SK-N-SH (cell line): ENCODE measurements around the gene POC1B. TPM values are rescaled to one million over a fixed set of nuclear protein-coding genes. Genes with fewer than 3 reads are reported as not detected.

ENCODE experiments used
- CTCF ChIA-PET: fragments of 300-600, 350-600 bp; formaldehyde crosslinking; extraction: SDS; loops from one replicate; lab custom pipeline; 2021; lab: Yijun Ruan, JAX
- POLR2A ChIA-PET: fragments of 350-600 bp; sonication (Branson Sonifier 250); formaldehyde crosslinking; extraction: SDS; loops from one replicate; lab custom pipeline; 2020; ENCODE audit warnings: antibody characterized with exemption, inconsistent platforms; lab: Yijun Ruan, JAX
- DNase-seq: peaks from one replicate; pipeline ENCODE4 v3.0.0; 2012
- H2AFZ ChIP-seq: fragments of 200-600 bp; sonication (generic); 2 replicates; pipeline ENCODE4 v1.8.1; 2016; ENCODE audit warnings: antibody characterized with exemption, mild to moderate bottlenecking, low read depth
- H3F3A ChIP-seq: fragments of 200-600 bp; sonication (generic); replicated peaks from 2 replicates; pipeline ENCODE3; 2016; ENCODE audit warnings: antibody characterized with exemption, mild to moderate bottlenecking; ENCODE audit not compliant: insufficient read depth
- H3K27ac ChIP-seq, 2 experiments: fragments of 200-500 bp in 1 of 2; fragments of 200-600 bp in 1 of 2; sonication (Bioruptor generic) in 1 of 2; sonication (generic), shearing (Covaris generic) in 1 of 2; 2 replicates each; pipeline versions ENCODE4 v1.5.1 to v1.6.1; 2014 to 2016; ENCODE audit warnings: low read depth in 2 of 2, inconsistent platforms in 1 of 2, low read length in 1 of 2, mild to moderate bottlenecking in 1 of 2, mixed read lengths in 1 of 2
- H3K27me3 ChIP-seq: fragments of 200-600 bp; sonication (generic), shearing (Covaris generic); 2 replicates; pipeline ENCODE4 v1.6.1; 2016; ENCODE audit warnings: mixed run types; ENCODE audit not compliant: insufficient read depth
- H3K36me3 ChIP-seq, 2 experiments: fragments of 200-500 bp in 1 of 2; fragments of 200-600 bp in 1 of 2; sonication (Bioruptor generic) in 1 of 2; sonication (generic) in 1 of 2; replicated peaks in 1 of 2; 2 replicates each; pipeline versions ENCODE3 to v1.5.1; 2014 to 2016; ENCODE audit warnings: low read length in 1 of 2, mild to moderate bottlenecking in 1 of 2; ENCODE audit not compliant: insufficient read depth in 2 of 2, control insufficient read depth in 1 of 2
- H3K4me1 ChIP-seq, 2 experiments: fragments of 200-500 bp in 1 of 2; fragments of 200-600 bp in 1 of 2; sonication (Bioruptor generic) in 1 of 2; sonication (generic), shearing (Covaris generic) in 1 of 2; 2 replicates each; pipeline versions ENCODE4 v1.5.1 to v1.6.1; 2014 to 2016; ENCODE audit warnings: low read depth in 1 of 2, low read length in 1 of 2, mixed run types in 1 of 2; ENCODE audit not compliant: insufficient read depth in 2 of 2, control insufficient read depth in 1 of 2
- H3K4me2 ChIP-seq: fragments of 200-600 bp; sonication (generic), shearing (Covaris generic); 2 replicates; pipeline ENCODE4 v1.6.1; 2017; ENCODE audit warnings: mixed run types
- H3K4me3 ChIP-seq, 2 experiments: fragments of 200-500 bp in 1 of 2; fragments of 200-600 bp in 1 of 2; sonication (Bioruptor generic) in 1 of 2; sonication (generic), shearing (Covaris generic) in 1 of 2; 2 replicates each; pipeline versions ENCODE4 v1.5.1 to v1.8.1; 2014 to 2016; ENCODE audit warnings: low read depth in 2 of 2, inconsistent platforms in 1 of 2, low read length in 1 of 2, mild to moderate bottlenecking in 1 of 2, mixed read lengths in 1 of 2, moderate library complexity in 1 of 2
- H3K79me2 ChIP-seq: fragments of 200-600 bp; sonication (generic); 2 replicates; pipeline ENCODE4 v1.8.1; 2017; ENCODE audit warnings: mild to moderate bottlenecking; ENCODE audit not compliant: insufficient read depth
- H3K9ac ChIP-seq: fragments of 200-600 bp; sonication (generic); 2 replicates; pipeline ENCODE4 v1.6.1; 2017; ENCODE audit warnings: mixed run types
- H3K9me2 ChIP-seq: fragments of 200-600 bp; sonication (generic); 2 replicates; pipeline ENCODE4 v1.6.1; 2017; ENCODE audit warnings: mixed run types
- H3K9me3 ChIP-seq: fragments of 200-600 bp; sonication (generic); 2 replicates; pipeline ENCODE4 v1.6.1; 2017; ENCODE audit warnings: mixed run types, mild to moderate bottlenecking, moderate library complexity
- H4K20me1 ChIP-seq: fragments of 200-600 bp; sonication (generic); 2 replicates; pipeline ENCODE4 v1.6.1; 2017; ENCODE audit warnings: mild to moderate bottlenecking, mixed run types; ENCODE audit not compliant: insufficient read depth
- CHD2 ChIP-seq: fragments of 150-350 bp; IDR thresholded peaks from 2 replicates; pipeline ENCODE4 v1.6.1; 2018; ENCODE audit warnings: low read length; ENCODE audit not compliant: partially characterized antibody
- ELF1 ChIP-seq: IDR thresholded peaks from 2 replicates; pipeline ENCODE4 v1.4.0; 2012
- EP300 ChIP-seq, 2 experiments: IDR thresholded peaks; 2 replicates each; pipeline versions ENCODE4 v1.4.0 to v1.6.1; 2012; ENCODE audit warnings: borderline replicate concordance in 1 of 2, low read depth in 1 of 2, low read length in 1 of 2
- EZH2phosphoT487 ChIP-seq: fragments of 200-600 bp; sonication (generic); IDR thresholded peaks from 2 replicates; pipeline ENCODE4 v1.6.1; 2017; ENCODE audit warnings: low read depth, mixed run types, mild to moderate bottlenecking, antibody characterized with exemption, moderate library complexity, borderline replicate concordance
- FOSL2 ChIP-seq: IDR thresholded peaks from 2 replicates; pipeline ENCODE4 v1.4.0; 2012; ENCODE audit warnings: low read depth, mild to moderate bottlenecking, moderate library complexity, borderline replicate concordance
- GATA2 ChIP-seq: sonication (generic); formaldehyde crosslinking; IDR thresholded peaks from 2 replicates; pipeline ENCODE4 v1.5.0; 2020; ENCODE audit warnings: mild to moderate bottlenecking, missing genetic modification reagents
- MXI1 ChIP-seq: IDR thresholded peaks from 2 replicates; pipeline ENCODE4 v1.6.1; 2012; ENCODE audit warnings: mild to moderate bottlenecking, low read depth, low read length, improper control_type of control experiment
- NFIC ChIP-seq: IDR thresholded peaks from 2 replicates; pipeline ENCODE4 v1.4.0; 2012; ENCODE audit warnings: borderline replicate concordance
- NRF1 ChIP-seq: IDR thresholded peaks from 2 replicates; pipeline ENCODE4 v1.6.1; 2012; ENCODE audit warnings: low read depth, mild to moderate bottlenecking, low read length
- POLR2AphosphoS5 ChIP-seq: IDR thresholded peaks from 2 replicates; pipeline ENCODE4 v1.6.1; 2012; ENCODE audit warnings: low read depth, low read length
- RAD21 ChIP-seq: IDR thresholded peaks from 2 replicates; pipeline ENCODE4 v1.6.1; 2012; ENCODE audit warnings: mild to moderate bottlenecking, low read length
- RFX5 ChIP-seq: IDR thresholded peaks from 2 replicates; pipeline ENCODE4 v1.6.1; 2012; ENCODE audit warnings: mild to moderate bottlenecking, improper control_type of control experiment, low read length
- SIN3A ChIP-seq: IDR thresholded peaks from 2 replicates; pipeline ENCODE4 v1.6.1; 2012; ENCODE audit warnings: low read depth, mild to moderate bottlenecking, low read length, moderate library complexity, borderline replicate concordance
- SMC3 ChIP-seq: IDR thresholded peaks from 2 replicates; pipeline ENCODE4 v1.6.1; 2012; ENCODE audit warnings: low read depth, low read length, improper control_type of control experiment
- TAF1 ChIP-seq: IDR thresholded peaks from 2 replicates; pipeline ENCODE4 v1.6.1; 2012; ENCODE audit warnings: low read depth, mild to moderate bottlenecking, low read length, moderate library complexity, borderline replicate concordance
- TCF12 ChIP-seq: IDR thresholded peaks from 2 replicates; pipeline ENCODE4 v1.4.0; 2012
- TEAD4 ChIP-seq: IDR thresholded peaks from 2 replicates; pipeline ENCODE4 v1.4.0; 2012; ENCODE audit warnings: mild to moderate bottlenecking, borderline replicate concordance; ENCODE audit not compliant: insufficient read depth
- YY1 ChIP-seq: IDR thresholded peaks from 2 replicates; pipeline ENCODE4 v1.4.0; 2012; ENCODE audit warnings: low read depth, mild to moderate bottlenecking
- WGBS: methylation state at CpG from one replicate; pipeline ENCODE4 v1.1.6; 2017; ENCODE audit warnings: low lambda C conversion rate; 5-methylcytosine and 5-hydroxymethylcytosine counted together
- polyA plus RNA-seq, 3 experiments: library from polyadenylated mRNA; depleted of rRNA; stranded (reverse); fragments of >200 nt; gene quantifications; 2 replicates each; pipeline ENCODE4 v1.2.3, GENCODE V29; 2012
- TF ChIP-seq, protein P1 (sequence below): fragments of 150-350 bp; IDR thresholded peaks from 2 replicates; pipeline ENCODE4 v1.6.1; 2016; ENCODE audit warnings: mild to moderate bottlenecking, low read depth, low read length
- TF ChIP-seq, protein P2 (sequence below): fragments of 200-600 bp; sonication (generic); IDR thresholded peaks from 2 replicates; pipeline ENCODE4 v1.6.1; 2017; ENCODE audit warnings: antibody characterized with exemption, mild to moderate bottlenecking, moderate library complexity
- TF ChIP-seq, protein P3 (sequence below): IDR thresholded peaks from 2 replicates; pipeline ENCODE4 v1.6.1; 2012; ENCODE audit warnings: mild to moderate bottlenecking, low read depth, low read length, moderate library complexity
- TF ChIP-seq, protein P4 (sequence below): fragments of 150-350 bp; IDR thresholded peaks from 2 replicates; pipeline ENCODE4 v1.6.1; 2017; ENCODE audit warnings: antibody characterized with exemption, low read length, low read depth, borderline replicate concordance
- TF ChIP-seq, protein P5 (sequence below): IDR thresholded peaks from 2 replicates; pipeline ENCODE4 v1.4.0; 2012; ENCODE audit warnings: low read depth

Gene POC1B
- polyA plus RNA-seq, 1 of the 3 experiments (the other 2 are of a cell fraction), result 4.0 TPM

DNA sequence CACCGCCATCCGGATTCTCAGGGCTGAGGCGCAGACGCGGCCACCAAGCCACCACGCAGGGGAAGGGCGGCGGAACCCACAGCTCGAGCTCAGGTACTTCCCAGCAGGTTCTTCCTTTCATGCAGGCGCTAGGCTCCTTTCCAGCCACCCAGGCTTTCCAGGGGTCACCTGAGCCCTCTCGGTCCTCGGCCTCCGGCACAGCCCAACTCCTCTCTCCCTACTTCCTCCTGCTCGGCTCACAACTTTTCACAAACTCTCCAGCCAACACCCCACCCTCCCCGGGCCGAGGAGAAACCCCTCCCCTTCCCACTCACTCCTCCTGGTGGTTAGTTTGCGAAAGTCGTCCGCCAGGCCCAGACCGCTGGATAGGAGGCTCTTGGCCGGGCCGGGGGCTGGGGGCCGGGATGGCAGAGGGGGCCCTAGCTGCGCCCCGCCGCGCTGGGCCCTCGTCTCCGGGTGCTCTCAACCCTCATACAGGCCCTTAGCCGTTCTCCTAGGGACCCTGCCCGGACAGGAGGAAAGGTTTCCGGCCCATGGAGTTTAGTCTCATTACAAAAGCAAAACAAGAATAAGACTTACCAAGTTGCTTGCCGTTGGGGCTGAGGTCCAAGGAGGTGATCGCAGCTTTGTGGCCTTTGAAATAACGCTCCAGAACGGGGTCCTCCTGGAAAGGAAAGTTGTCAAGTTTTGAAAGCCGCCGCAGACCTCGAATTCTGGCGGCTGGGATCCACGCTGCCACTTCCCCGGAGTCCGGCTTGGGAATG is 1.1 kb downstream of the POC1B start, which contains the start of gene GALNT4:
TSS of gene GALNT4 (minus strand) at position 256 of the 764 bp plus-strand sequence. CDS start at position 9, 247 bp downstream.
- 6% methylated on average over 23 of the region's 43 CpGs for WGBS
- TF ChIP-seq NFIC, result no peak
- TF ChIP-seq, protein P1, sequence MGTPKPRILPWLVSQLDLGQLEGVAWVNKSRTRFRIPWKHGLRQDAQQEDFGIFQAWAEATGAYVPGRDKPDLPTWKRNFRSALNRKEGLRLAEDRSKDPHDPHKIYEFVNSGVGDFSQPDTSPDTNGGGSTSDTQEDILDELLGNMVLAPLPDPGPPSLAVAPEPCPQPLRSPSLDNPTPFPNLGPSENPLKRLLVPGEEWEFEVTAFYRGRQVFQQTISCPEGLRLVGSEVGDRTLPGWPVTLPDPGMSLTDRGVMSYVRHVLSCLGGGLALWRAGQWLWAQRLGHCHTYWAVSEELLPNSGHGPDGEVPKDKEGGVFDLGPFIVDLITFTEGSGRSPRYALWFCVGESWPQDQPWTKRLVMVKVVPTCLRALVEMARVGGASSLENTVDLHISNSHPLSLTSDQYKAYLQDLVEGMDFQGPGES, result no peak
- TF ChIP-seq CHD2, result peak; percentile 17
- TF ChIP-seq, protein P2, sequence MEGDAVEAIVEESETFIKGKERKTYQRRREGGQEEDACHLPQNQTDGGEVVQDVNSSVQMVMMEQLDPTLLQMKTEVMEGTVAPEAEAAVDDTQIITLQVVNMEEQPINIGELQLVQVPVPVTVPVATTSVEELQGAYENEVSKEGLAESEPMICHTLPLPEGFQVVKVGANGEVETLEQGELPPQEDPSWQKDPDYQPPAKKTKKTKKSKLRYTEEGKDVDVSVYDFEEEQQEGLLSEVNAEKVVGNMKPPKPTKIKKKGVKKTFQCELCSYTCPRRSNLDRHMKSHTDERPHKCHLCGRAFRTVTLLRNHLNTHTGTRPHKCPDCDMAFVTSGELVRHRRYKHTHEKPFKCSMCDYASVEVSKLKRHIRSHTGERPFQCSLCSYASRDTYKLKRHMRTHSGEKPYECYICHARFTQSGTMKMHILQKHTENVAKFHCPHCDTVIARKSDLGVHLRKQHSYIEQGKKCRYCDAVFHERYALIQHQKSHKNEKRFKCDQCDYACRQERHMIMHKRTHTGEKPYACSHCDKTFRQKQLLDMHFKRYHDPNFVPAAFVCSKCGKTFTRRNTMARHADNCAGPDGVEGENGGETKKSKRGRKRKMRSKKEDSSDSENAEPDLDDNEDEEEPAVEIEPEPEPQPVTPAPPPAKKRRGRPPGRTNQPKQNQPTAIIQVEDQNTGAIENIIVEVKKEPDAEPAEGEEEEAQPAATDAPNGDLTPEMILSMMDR, result peak; percentile 72
- TF ChIP-seq SIN3A, result no peak
- TF ChIP-seq SMC3, result peak; percentile 67
- no peak for TF ChIP-seq ELF1
- no peak for TF ChIP-seq EZH2phosphoT487
- TF ChIP-seq GATA2, result no peak
- TF ChIP-seq, protein P3, sequence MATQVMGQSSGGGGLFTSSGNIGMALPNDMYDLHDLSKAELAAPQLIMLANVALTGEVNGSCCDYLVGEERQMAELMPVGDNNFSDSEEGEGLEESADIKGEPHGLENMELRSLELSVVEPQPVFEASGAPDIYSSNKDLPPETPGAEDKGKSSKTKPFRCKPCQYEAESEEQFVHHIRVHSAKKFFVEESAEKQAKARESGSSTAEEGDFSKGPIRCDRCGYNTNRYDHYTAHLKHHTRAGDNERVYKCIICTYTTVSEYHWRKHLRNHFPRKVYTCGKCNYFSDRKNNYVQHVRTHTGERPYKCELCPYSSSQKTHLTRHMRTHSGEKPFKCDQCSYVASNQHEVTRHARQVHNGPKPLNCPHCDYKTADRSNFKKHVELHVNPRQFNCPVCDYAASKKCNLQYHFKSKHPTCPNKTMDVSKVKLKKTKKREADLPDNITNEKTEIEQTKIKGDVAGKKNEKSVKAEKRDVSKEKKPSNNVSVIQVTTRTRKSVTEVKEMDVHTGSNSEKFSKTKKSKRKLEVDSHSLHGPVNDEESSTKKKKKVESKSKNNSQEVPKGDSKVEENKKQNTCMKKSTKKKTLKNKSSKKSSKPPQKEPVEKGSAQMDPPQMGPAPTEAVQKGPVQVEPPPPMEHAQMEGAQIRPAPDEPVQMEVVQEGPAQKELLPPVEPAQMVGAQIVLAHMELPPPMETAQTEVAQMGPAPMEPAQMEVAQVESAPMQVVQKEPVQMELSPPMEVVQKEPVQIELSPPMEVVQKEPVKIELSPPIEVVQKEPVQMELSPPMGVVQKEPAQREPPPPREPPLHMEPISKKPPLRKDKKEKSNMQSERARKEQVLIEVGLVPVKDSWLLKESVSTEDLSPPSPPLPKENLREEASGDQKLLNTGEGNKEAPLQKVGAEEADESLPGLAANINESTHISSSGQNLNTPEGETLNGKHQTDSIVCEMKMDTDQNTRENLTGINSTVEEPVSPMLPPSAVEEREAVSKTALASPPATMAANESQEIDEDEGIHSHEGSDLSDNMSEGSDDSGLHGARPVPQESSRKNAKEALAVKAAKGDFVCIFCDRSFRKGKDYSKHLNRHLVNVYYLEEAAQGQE, result no peak
- TF ChIP-seq, protein P4, sequence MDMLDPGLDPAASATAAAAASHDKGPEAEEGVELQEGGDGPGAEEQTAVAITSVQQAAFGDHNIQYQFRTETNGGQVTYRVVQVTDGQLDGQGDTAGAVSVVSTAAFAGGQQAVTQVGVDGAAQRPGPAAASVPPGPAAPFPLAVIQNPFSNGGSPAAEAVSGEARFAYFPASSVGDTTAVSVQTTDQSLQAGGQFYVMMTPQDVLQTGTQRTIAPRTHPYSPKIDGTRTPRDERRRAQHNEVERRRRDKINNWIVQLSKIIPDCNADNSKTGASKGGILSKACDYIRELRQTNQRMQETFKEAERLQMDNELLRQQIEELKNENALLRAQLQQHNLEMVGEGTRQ, result no peak
- TF ChIP-seq EP300 (IDR thresholded peaks at IDR 0.05; ENCODE audit: borderline replicate concordance in 1 of 2, low read depth in 1 of 2, low read length in 1 of 2), result no peak
- no peak for TF ChIP-seq YY1
- no peak for TF ChIP-seq FOSL2
- no peak for TF ChIP-seq NRF1
- peak; percentile 35; the same call in 1 of the 2 replicates for TF ChIP-seq POLR2AphosphoS5
- TF ChIP-seq TAF1, result peak; percentile 46; the same call in 1 of the 2 replicates
- 0 out of 2 replicates have a peak, but pooled peaks have one; percentile 23 for TF ChIP-seq MXI1
- TF ChIP-seq RAD21, result peak; percentile 59
- TF ChIP-seq, protein P5, sequence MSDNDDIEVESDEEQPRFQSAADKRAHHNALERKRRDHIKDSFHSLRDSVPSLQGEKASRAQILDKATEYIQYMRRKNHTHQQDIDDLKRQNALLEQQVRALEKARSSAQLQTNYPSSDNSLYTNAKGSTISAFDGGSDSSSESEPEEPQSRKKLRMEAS, result no peak; the same call in 1 of the 2 replicates
- TF ChIP-seq TEAD4, result no peak
- no peak for TF ChIP-seq RFX5
- TF ChIP-seq TCF12, result no peak
- TF ChIP-seq, all 33 proteins: peak for 7
- Histone ChIP-seq H2AFZ (peak within 1 kb of the TSS; percentile 98), H3K9me3 (no peaks in the 10 kb centered on the region), H3K9me2 (no peaks in the 10 kb centered on the region), H3K36me3 (peaks cover 12 to 15% of the 10 kb centered on the region in 2 experiments), H3K79me2 (peaks cover 54% of the 10 kb centered on the region), H3K4me3 (peak within 1 kb of the TSS; percentile 97 to 99), H4K20me1 (no peaks in the 10 kb centered on the region), H3K27ac (peak within 1 kb of the TSS; percentile 81 to 95), H3K9ac (peak within 1 kb of the TSS; percentile 85), H3K4me2 (peak within 1 kb of the TSS; percentile 96), H3F3A (peaks cover 9% of the 10 kb centered on the region), H3K4me1 (peaks cover 12 to 26% of the 10 kb centered on the region in 2 experiments), H3K27me3 (no peaks in the 10 kb centered on the region)
- ChIA-PET CTCF (interaction anchor here (0.8 to 11.5 kb wide), 24 partner anchors 12 to 511 kb away, joined by 3 to 172 read pairs (median 6); partner anchors contain the start of gene DUSP6), POLR2A (no interaction called here)
- peak; percentile 93 for DNase-seq
